GM23338 (cell line): ENCODE data around the gene MAP3K10. TPM values are rescaled to one million over a fixed set of nuclear protein-coding genes. Genes with fewer than 3 reads are reported as not detected.

Source experiments
- ATAC-seq: fragments of 200-7000 bp; cut with Tn5 transposase; 3 replicates; pipeline ENCODE4 v1.9.1; 2020
- DNase-seq: peaks from one replicate; pipeline ENCODE4 v3.0.0-alpha.2; 2015; ENCODE audit warnings: low spot score
- H2AFZ ChIP-seq: fragments of 200-600 bp; sonication (generic); 2 replicates; pipeline ENCODE4 v1.8.0; 2016; ENCODE audit warnings: antibody characterized with exemption, mild to moderate bottlenecking, moderate library complexity
- H3F3A ChIP-seq: fragments of 200-600 bp; sonication (generic); replicated peaks from 2 replicates; pipeline ENCODE4 v1.8.0; 2017; ENCODE audit warnings: antibody characterized with exemption, mixed run types, low read depth
- H3K27ac ChIP-seq: fragments of 200-600 bp; sonication (generic); 2 replicates; pipeline ENCODE4 v1.6.1; 2016; ENCODE audit warnings: low read depth
- H3K27me3 ChIP-seq: fragments of 200-600 bp; sonication (generic); 2 replicates; pipeline ENCODE4 v1.8.0; 2016; ENCODE audit warnings: mild to moderate bottlenecking, mixed run types, moderate library complexity; ENCODE audit not compliant: insufficient read depth
- H3K36me3 ChIP-seq: fragments of 200-600 bp; sonication (generic); 2 replicates; pipeline ENCODE4 v1.8.0; 2016; ENCODE audit warnings: mild to moderate bottlenecking; ENCODE audit not compliant: insufficient read depth
- H3K4me1 ChIP-seq: fragments of 200-600 bp; sonication (generic); 2 replicates; pipeline ENCODE4 v1.8.0; 2016; ENCODE audit warnings: mild to moderate bottlenecking, moderate library complexity; ENCODE audit not compliant: insufficient read depth
- H3K4me2 ChIP-seq: fragments of 200-600 bp; sonication (generic); 2 replicates; pipeline ENCODE4 v1.7.1; 2017; ENCODE audit warnings: mixed run types
- H3K4me3 ChIP-seq: fragments of 200-600 bp; sonication (generic); 2 replicates; pipeline ENCODE4 v1.6.1; 2016; ENCODE audit warnings: mixed run types
- H3K79me2 ChIP-seq: fragments of 200-600 bp; sonication (generic); replicated peaks from 2 replicates; pipeline ENCODE4 v1.8.0; 2017; ENCODE audit warnings: mild to moderate bottlenecking; ENCODE audit not compliant: insufficient read depth
- H3K9me2 ChIP-seq: fragments of 200-600 bp; sonication (generic); 2 replicates; pipeline ENCODE4 v1.8.0; 2017; ENCODE audit not compliant: insufficient read depth
- H4K20me1 ChIP-seq: fragments of 200-600 bp; sonication (generic); replicated peaks from 2 replicates; pipeline ENCODE4 v1.8.0; 2017; ENCODE audit warnings: mild to moderate bottlenecking; ENCODE audit not compliant: insufficient read depth
- H3K27ac Mint-ChIP-seq: 2 replicates; pipeline ENCODE4 v1.8.0; 2020; ENCODE audit warnings: inconsistent platforms, mild to moderate bottlenecking, moderate library complexity, mixed read lengths
- H3K27me3 Mint-ChIP-seq: 3 replicates; pipeline ENCODE4 v1.8.0; 2022; ENCODE audit warnings: low read depth, mild to moderate bottlenecking, moderate library complexity, mixed read lengths, inconsistent platforms; ENCODE audit not compliant: insufficient read depth, poor library complexity
- H3K36me3 Mint-ChIP-seq: 3 replicates; pipeline ENCODE4 v1.8.0; 2021; ENCODE audit warnings: low read depth, mild to moderate bottlenecking, inconsistent platforms, moderate library complexity, mixed read lengths
- H3K4me1 Mint-ChIP-seq: 3 replicates; pipeline ENCODE4 v1.8.0; 2020; ENCODE audit warnings: mild to moderate bottlenecking, inconsistent platforms, mixed read lengths
- H3K4me3 Mint-ChIP-seq: 3 replicates; pipeline ENCODE4 v1.8.0; 2021; ENCODE audit warnings: moderate library complexity, mild to moderate bottlenecking, inconsistent platforms, mixed read lengths
- H3K9me3 Mint-ChIP-seq: 3 replicates; pipeline ENCODE4 v1.8.0; 2020; ENCODE audit warnings: moderate library complexity, mild to moderate bottlenecking, inconsistent platforms, mixed read lengths
- CREB1 ChIP-seq: fragments of 250-450 bp; sonication (Bioruptor Pico); IDR thresholded peaks from 2 replicates; pipeline ENCODE4 v1.5.0; 2020; ENCODE audit warnings: low read depth, mild to moderate bottlenecking, moderate library complexity
- EZH2 ChIP-seq: fragments of 200-600 bp; sonication (generic); IDR thresholded peaks from one replicate; pipeline ENCODE4 v1.8.0; 2017; ENCODE audit warnings: antibody characterized with exemption, mild to moderate bottlenecking, low read depth; ENCODE audit not compliant: unreplicated experiment
- EZH2phosphoT487 ChIP-seq: fragments of 200-600 bp; sonication (generic); IDR thresholded peaks from one replicate; pipeline ENCODE4 v1.8.1; 2018; ENCODE audit warnings: antibody characterized with exemption; ENCODE audit not compliant: unreplicated experiment
- JUNB ChIP-seq: IDR thresholded peaks from one replicate; pipeline ENCODE4 v1.6.1; 2016; ENCODE audit warnings: antibody characterized with exemption; ENCODE audit not compliant: unreplicated experiment
- NANOG ChIP-seq: IDR thresholded peaks from 2 replicates; pipeline ENCODE4 v1.6.1; 2016; ENCODE audit warnings: antibody characterized with exemption, borderline replicate concordance
- POLR2AphosphoS5 ChIP-seq: IDR thresholded peaks from 2 replicates; pipeline ENCODE4 v1.6.1; 2016; ENCODE audit warnings: antibody characterized with exemption, low read depth
- STAT1 ChIP-seq: IDR thresholded peaks from one replicate; pipeline ENCODE4 v1.6.1; 2016; ENCODE audit warnings: antibody characterized with exemption; ENCODE audit not compliant: unreplicated experiment
- ZNF114 ChIP-seq: fragments of 250-450 bp; sonication (Bioruptor Pico); IDR thresholded peaks from 2 replicates; pipeline ENCODE4 v1.5.0; 2020; ENCODE audit warnings: mild to moderate bottlenecking, moderate library complexity
- polyA plus RNA-seq: library from polyadenylated mRNA; unstranded; fragments of >200 nt; fragmentation: Nextera tagmentation; extraction: Ambion mirVana; gene quantifications from 2 replicates; pipeline ENCODE4 v1.2.1, GENCODE V29; 2016
- total RNA-seq: library from RNA; depleted of rRNA; stranded (reverse); fragments of >200 nt; shearing (Covaris generic); gene quantifications from 2 replicates; pipeline ENCODE4 v1.2.3, GENCODE V29; 2014
- TF ChIP-seq, protein P1 (sequence below), 2 experiments: fragments of 200-600 bp in 1 of 2; sonication (generic) in 1 of 2; conservative IDR thresholded peaks; 2 replicates each; pipeline versions ENCODE4 v1.5.1 to v1.6.1; 2016 to 2017; ENCODE audit warnings: antibody characterized with exemption in 2 of 2, low read depth in 2 of 2, mild to moderate bottlenecking in 2 of 2, moderate library complexity in 1 of 2
- TF ChIP-seq, protein P2 (sequence below): IDR thresholded peaks from 2 replicates; pipeline ENCODE4 v1.6.1; 2016; ENCODE audit warnings: antibody characterized with exemption
- TF ChIP-seq, protein P3 (sequence below): IDR thresholded peaks from one replicate; pipeline ENCODE4 v1.6.1; 2018; ENCODE audit warnings: antibody characterized with exemption; ENCODE audit not compliant: unreplicated experiment
- TF ChIP-seq, protein P4 (sequence below): fragments of 250-450 bp; sonication (Bioruptor Pico); IDR thresholded peaks from 2 replicates; pipeline ENCODE4 v1.5.0; 2020; ENCODE audit warnings: mild to moderate bottlenecking, moderate library complexity

Gene MAP3K10
- total and polyA plus RNA-seq, 2 experiments from 2014 or later, result 5.9 to 13.7 TPM

DNA sequence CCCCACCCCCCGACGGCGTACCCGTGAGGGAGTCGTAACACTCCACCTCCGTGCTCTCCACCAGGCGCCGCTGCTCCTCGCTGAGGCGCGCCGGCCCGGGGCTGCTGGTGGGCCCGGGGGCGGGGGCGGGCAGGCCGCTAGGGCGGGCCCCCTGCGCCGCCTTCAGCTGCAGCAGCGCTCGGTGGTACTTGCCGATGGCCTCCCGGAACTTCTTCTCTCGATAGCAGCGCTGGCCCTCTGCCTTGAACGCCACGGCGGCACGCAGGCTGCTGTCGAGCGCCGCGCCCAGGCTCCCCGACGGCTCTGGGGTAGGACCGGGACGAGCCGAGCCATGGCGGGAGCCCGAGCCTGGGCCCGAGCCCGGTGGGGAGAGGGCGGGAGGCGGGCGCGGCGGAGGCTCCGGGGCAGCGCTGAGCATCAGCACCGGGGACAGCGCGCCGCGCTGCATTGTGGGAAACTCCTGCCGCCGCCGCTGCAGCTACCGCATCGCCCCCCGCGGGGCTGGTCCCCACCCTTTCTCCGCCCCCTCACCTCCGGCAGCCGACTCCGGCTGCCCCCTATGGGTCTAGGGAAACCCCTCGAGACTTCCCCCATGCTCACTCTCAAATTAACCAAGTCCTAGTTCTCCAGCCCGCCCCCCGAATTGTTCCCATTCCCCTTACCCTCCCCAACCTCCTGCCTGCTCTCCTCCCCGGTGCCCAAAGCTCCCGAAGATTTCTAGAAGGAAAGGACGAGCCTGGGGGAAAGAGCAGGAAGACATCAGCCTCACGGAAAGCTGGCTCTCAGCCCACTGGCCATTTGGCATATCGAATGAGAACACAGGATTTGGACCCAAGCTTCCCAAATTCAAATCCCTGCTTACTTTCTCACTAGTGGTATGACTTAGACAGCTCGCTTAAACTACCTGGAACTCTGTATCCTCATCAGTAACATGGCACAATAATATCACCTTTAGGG, 27.0 kb downstream of the MAP3K10 start, which contains the start of gene TTC9B:
Gene TTC9B (minus strand): TSS at position 451 of the 957 bp plus-strand sequence. CDS start 3 bp downstream, at position 448.
- Histone ChIP-seq H3K9me2 (no peaks in the 10 kb centered on the region), H3K4me2 (peak within 1 kb of the TSS; percentile 84), H3K4me3 (peak within 1 kb of the TSS; percentile 57), H4K20me1 (0 out of 2 replicates have a peak, but pooled peaks cover 3% of the 10 kb centered on the region), H3K36me3 (no peaks in the 10 kb centered on the region), H3K79me2 (no peaks in the 10 kb centered on the region), H3F3A (peaks cover 13% of the 10 kb centered on the region), H3K4me1 (no peaks in the 10 kb centered on the region; the same call in 1 of the 2 replicates), H2AFZ (peak within 1 kb of the TSS; percentile 83; the same call in 1 of the 2 replicates), H3K27ac (no peak within 1 kb of the TSS), H3K27me3 (peaks cover 11% of the 10 kb centered on the region; the same call in 1 of the 2 replicates)
- peaks cover 9% of the 10 kb centered on the region for H3K4me1 Mint-ChIP-seq
- H3K4me3 Mint-ChIP-seq, result peak within 1 kb of the TSS; percentile 58
- TF ChIP-seq POLR2AphosphoS5 (no peak), JUNB (no peak), CREB1 (CRISPR knock-in tag) (peak; percentile 47; the same call in 1 of the 2 replicates), STAT1 (no peak), ZNF114 (CRISPR knock-in tag) (no peak), NANOG (no peak), EZH2phosphoT487 (no peak), EZH2 (no peak)
- TF ChIP-seq, protein P1, sequence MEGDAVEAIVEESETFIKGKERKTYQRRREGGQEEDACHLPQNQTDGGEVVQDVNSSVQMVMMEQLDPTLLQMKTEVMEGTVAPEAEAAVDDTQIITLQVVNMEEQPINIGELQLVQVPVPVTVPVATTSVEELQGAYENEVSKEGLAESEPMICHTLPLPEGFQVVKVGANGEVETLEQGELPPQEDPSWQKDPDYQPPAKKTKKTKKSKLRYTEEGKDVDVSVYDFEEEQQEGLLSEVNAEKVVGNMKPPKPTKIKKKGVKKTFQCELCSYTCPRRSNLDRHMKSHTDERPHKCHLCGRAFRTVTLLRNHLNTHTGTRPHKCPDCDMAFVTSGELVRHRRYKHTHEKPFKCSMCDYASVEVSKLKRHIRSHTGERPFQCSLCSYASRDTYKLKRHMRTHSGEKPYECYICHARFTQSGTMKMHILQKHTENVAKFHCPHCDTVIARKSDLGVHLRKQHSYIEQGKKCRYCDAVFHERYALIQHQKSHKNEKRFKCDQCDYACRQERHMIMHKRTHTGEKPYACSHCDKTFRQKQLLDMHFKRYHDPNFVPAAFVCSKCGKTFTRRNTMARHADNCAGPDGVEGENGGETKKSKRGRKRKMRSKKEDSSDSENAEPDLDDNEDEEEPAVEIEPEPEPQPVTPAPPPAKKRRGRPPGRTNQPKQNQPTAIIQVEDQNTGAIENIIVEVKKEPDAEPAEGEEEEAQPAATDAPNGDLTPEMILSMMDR (conservative IDR thresholded peaks at IDR 0.05; ENCODE audit: low read depth in 2 of 2), result peak in 1 of 2 experiments; percentile 22; a peak in 2 of 4 replicates
- TF ChIP-seq, protein P2, sequence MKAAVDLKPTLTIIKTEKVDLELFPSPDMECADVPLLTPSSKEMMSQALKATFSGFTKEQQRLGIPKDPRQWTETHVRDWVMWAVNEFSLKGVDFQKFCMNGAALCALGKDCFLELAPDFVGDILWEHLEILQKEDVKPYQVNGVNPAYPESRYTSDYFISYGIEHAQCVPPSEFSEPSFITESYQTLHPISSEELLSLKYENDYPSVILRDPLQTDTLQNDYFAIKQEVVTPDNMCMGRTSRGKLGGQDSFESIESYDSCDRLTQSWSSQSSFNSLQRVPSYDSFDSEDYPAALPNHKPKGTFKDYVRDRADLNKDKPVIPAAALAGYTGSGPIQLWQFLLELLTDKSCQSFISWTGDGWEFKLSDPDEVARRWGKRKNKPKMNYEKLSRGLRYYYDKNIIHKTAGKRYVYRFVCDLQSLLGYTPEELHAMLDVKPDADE, result no peak
- TF ChIP-seq, protein P3, sequence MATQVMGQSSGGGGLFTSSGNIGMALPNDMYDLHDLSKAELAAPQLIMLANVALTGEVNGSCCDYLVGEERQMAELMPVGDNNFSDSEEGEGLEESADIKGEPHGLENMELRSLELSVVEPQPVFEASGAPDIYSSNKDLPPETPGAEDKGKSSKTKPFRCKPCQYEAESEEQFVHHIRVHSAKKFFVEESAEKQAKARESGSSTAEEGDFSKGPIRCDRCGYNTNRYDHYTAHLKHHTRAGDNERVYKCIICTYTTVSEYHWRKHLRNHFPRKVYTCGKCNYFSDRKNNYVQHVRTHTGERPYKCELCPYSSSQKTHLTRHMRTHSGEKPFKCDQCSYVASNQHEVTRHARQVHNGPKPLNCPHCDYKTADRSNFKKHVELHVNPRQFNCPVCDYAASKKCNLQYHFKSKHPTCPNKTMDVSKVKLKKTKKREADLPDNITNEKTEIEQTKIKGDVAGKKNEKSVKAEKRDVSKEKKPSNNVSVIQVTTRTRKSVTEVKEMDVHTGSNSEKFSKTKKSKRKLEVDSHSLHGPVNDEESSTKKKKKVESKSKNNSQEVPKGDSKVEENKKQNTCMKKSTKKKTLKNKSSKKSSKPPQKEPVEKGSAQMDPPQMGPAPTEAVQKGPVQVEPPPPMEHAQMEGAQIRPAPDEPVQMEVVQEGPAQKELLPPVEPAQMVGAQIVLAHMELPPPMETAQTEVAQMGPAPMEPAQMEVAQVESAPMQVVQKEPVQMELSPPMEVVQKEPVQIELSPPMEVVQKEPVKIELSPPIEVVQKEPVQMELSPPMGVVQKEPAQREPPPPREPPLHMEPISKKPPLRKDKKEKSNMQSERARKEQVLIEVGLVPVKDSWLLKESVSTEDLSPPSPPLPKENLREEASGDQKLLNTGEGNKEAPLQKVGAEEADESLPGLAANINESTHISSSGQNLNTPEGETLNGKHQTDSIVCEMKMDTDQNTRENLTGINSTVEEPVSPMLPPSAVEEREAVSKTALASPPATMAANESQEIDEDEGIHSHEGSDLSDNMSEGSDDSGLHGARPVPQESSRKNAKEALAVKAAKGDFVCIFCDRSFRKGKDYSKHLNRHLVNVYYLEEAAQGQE, result peak; percentile 93
- TF ChIP-seq, protein P4, sequence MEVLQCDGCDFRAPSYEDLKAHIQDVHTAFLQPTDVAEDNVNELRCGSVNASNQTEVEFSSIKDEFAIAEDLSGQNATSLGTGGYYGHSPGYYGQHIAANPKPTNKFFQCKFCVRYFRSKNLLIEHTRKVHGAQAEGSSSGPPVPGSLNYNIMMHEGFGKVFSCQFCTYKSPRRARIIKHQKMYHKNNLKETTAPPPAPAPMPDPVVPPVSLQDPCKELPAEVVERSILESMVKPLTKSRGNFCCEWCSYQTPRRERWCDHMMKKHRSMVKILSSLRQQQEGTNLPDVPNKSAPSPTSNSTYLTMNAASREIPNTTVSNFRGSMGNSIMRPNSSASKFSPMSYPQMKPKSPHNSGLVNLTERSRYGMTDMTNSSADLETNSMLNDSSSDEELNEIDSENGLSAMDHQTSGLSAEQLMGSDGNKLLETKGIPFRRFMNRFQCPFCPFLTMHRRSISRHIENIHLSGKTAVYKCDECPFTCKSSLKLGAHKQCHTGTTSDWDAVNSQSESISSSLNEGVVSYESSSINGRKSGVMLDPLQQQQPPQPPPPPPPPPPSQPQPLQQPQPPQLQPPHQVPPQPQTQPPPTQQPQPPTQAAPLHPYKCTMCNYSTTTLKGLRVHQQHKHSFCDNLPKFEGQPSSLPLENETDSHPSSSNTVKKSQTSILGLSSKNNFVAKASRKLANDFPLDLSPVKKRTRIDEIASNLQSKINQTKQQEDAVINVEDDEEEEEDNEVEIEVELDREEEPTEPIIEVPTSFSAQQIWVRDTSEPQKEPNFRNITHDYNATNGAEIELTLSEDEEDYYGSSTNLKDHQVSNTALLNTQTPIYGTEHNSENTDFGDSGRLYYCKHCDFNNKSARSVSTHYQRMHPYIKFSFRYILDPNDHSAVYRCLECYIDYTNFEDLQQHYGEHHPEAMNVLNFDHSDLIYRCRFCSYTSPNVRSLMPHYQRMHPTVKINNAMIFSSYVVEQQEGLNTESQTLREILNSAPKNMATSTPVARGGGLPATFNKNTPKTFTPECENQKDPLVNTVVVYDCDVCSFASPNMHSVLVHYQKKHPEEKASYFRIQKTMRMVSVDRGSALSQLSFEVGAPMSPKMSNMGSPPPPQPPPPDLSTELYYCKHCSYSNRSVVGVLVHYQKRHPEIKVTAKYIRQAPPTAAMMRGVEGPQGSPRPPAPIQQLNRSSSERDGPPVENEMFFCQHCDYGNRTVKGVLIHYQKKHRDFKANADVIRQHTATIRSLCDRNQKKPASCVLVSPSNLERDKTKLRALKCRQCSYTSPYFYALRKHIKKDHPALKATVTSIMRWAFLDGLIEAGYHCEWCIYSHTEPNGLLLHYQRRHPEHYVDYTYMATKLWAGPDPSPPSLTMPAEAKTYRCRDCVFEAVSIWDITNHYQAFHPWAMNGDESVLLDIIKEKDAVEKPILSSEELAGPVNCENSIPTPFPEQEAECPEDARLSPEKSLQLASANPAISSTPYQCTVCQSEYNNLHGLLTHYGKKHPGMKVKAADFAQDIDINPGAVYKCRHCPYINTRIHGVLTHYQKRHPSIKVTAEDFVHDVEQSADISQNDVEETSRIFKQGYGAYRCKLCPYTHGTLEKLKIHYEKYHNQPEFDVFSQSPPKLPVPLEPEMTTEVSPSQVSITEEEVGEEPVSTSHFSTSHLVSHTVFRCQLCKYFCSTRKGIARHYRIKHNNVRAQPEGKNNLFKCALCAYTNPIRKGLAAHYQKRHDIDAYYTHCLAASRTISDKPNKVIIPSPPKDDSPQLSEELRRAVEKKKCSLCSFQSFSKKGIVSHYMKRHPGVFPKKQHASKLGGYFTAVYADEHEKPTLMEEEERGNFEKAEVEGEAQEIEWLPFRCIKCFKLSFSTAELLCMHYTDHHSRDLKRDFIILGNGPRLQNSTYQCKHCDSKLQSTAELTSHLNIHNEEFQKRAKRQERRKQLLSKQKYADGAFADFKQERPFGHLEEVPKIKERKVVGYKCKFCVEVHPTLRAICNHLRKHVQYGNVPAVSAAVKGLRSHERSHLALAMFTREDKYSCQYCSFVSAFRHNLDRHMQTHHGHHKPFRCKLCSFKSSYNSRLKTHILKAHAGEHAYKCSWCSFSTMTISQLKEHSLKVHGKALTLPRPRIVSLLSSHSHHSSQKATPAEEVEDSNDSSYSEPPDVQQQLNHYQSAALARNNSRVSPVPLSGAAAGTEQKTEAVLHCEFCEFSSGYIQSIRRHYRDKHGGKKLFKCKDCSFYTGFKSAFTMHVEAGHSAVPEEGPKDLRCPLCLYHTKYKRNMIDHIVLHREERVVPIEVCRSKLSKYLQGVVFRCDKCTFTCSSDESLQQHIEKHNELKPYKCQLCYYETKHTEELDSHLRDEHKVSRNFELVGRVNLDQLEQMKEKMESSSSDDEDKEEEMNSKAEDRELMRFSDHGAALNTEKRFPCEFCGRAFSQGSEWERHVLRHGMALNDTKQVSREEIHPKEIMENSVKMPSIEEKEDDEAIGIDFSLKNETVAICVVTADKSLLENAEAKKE, result no peak
- peaks cover 34% of the 10 kb centered on the region for H3K27me3 Mint-ChIP-seq
- ATAC-seq, result peak; percentile 49
- DNase-seq, result peak; percentile 90
- H3K9me3 Mint-ChIP-seq, result peaks cover 9% of the 10 kb centered on the region
- no peak within 1 kb of the TSS for H3K27ac Mint-ChIP-seq
- H3K36me3 Mint-ChIP-seq, result peaks cover 5% of the 10 kb centered on the region
